Measurements from ENCODE around the gene PCBP3. TPM values are rescaled to one million over a fixed set of nuclear protein-coding genes. Genes with fewer than 3 reads are reported as not detected.

Gene PCBP3
- total RNA-seq, 1 donor from 2014 or later = 11.8 TPM

DNA sequence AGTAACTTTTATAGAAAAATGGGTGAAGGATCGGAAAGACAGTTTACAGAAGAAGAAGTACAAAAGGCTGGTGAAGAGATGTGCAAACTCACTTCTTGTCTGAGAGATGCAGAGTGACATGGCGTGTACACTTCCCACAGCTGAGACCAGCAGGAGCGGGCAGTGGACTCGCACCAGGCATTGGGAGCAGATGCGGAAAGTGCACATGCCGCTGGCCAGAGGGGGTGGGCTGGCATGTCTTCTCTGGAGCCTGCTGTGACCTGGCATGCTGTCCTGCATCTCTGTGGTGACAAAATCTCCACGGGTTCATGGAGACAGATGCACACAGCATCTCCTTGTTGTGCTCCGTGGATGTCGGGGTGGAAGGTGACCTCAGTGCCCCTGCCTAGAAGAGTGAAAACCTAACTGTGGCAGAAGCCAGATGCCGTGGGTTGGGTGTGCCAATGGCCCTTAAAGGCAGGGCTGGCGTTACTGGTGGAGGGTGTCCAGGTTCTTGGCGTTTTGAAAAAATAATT lies 209.4 kb downstream of the PCBP3 start:
- Mint-ChIP-seq H3K4me3 (ENCODE audit: unreplicated experiment) (no peak overlapping the region), H3K9me3 (ENCODE audit: low read depth) (no peaks in the 10 kb centered on the region), H3K4me1 (ENCODE audit: low read depth) (peaks cover 9% of the 10 kb centered on the region), H3K36me3 (ENCODE audit: low read depth) (peaks cover 3% of the 10 kb centered on the region), H3K27me3 (ENCODE audit: low read depth) (no peaks in the 10 kb centered on the region), H3K27ac (ENCODE audit: unreplicated experiment) (no peak overlapping the region)
- TF ChIP-seq CTCF (IDR thresholded peaks at IDR 0.05) = no peak
- DNase-seq (ENCODE audit: low spot score) = peak; percentile 40

DNA sequence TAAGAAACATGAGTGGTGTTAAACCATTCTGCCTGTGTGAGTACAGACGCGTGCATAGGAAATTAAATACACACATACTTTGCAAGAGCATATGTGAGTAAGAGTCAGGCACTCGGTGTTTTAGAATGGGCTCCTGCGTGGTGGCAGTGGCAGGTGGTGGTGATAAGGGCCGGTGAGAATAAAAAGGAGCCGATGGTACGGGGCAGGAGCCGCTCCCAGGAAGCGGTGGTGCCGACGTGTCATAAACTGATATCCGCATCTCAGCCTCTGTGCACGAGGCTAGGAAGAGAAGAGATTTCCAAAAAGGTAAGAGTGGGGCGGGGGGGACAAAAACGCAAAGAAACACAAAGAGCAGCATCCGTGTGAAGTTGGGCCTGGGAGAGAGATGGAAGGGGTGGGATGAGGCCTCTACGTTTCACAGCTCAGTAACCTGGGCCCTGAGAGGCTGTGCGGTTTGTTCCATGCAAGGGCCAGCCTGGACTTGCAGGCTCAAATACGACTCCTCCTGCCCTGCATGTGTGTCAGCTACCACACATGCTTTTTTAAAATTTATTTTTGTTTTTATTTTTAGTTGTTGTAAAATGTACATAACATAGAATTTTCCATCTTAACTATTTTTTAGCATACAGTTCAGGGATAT lies 210.3 kb downstream of the PCBP3 start:
- TF ChIP-seq CTCF (IDR thresholded peaks at IDR 0.05) = no peak
- no peaks in the 10 kb centered on the region for H3K9me3 Mint-ChIP-seq (ENCODE audit: low read depth)
- H3K4me1 Mint-ChIP-seq (ENCODE audit: low read depth) = peaks cover 11% of the 10 kb centered on the region
- no peak overlapping the region for H3K27ac Mint-ChIP-seq (ENCODE audit: unreplicated experiment)
- DNase-seq (ENCODE audit: low spot score) = peak; percentile 48
- H3K36me3 Mint-ChIP-seq (ENCODE audit: low read depth) = peaks cover 3% of the 10 kb centered on the region
- H3K4me3 Mint-ChIP-seq (ENCODE audit: unreplicated experiment) = no peak overlapping the region
- no peaks in the 10 kb centered on the region for H3K27me3 Mint-ChIP-seq (ENCODE audit: low read depth)

GRCh38 chr21:45854690-45855247 lies 211.2 kb downstream of the PCBP3 start:
- no peak for TF ChIP-seq CTCF (IDR thresholded peaks at IDR 0.05)
- Mint-ChIP-seq H3K27ac (ENCODE audit: unreplicated experiment) (no peak overlapping the region), H3K4me3 (ENCODE audit: unreplicated experiment) (no peak overlapping the region)

GRCh38 chr21:45855248-45855811 lies 211.8 kb downstream of the PCBP3 start:
- peaks cover 3% of the 10 kb centered on the region for H3K36me3 Mint-ChIP-seq (ENCODE audit: low read depth)
- no peak for TF ChIP-seq CTCF (IDR thresholded peaks at IDR 0.05)
- H3K27me3 Mint-ChIP-seq (ENCODE audit: low read depth) = no peaks in the 10 kb centered on the region
- no peaks in the 10 kb centered on the region for H3K9me3 Mint-ChIP-seq (ENCODE audit: low read depth)
- DNase-seq (ENCODE audit: low spot score) = peak; percentile 68
- no peak overlapping the region for H3K27ac Mint-ChIP-seq (ENCODE audit: unreplicated experiment)
- H3K4me3 Mint-ChIP-seq (ENCODE audit: unreplicated experiment) = no peak overlapping the region
- peaks cover 12% of the 10 kb centered on the region for H3K4me1 Mint-ChIP-seq (ENCODE audit: low read depth)

More at GRCh38 chr21:45854690-45855247, 211.2 kb downstream of the PCBP3 start:
- peaks cover 3% of the 10 kb centered on the region for H3K36me3 Mint-ChIP-seq (ENCODE audit: low read depth)
- H3K9me3 Mint-ChIP-seq (ENCODE audit: low read depth) = no peaks in the 10 kb centered on the region
- peak; percentile 46 for DNase-seq (ENCODE audit: low spot score)
- peaks cover 12% of the 10 kb centered on the region for H3K4me1 Mint-ChIP-seq (ENCODE audit: low read depth)
- no peaks in the 10 kb centered on the region for H3K27me3 Mint-ChIP-seq (ENCODE audit: low read depth)

GRCh38 chr21:45856442-45856841 lies 212.9 kb downstream of the PCBP3 start:
- DNase-seq (ENCODE audit: low spot score) = no peak
- Mint-ChIP-seq H3K27ac (ENCODE audit: unreplicated experiment) (no peak overlapping the region), H3K36me3 (ENCODE audit: low read depth) (peaks cover 3% of the 10 kb centered on the region)

More at GRCh38 chr21:45856442-45856841, 212.9 kb downstream of the PCBP3 start:
- no peaks in the 10 kb centered on the region for H3K27me3 Mint-ChIP-seq (ENCODE audit: low read depth)
- no peaks in the 10 kb centered on the region for H3K9me3 Mint-ChIP-seq (ENCODE audit: low read depth)
- TF ChIP-seq CTCF (IDR thresholded peaks at IDR 0.05) = no peak
- H3K4me1 Mint-ChIP-seq (ENCODE audit: low read depth) = peaks cover 12% of the 10 kb centered on the region
- H3K4me3 Mint-ChIP-seq (ENCODE audit: unreplicated experiment) = no peak overlapping the region

Measured in chondrocyte (in vitro differentiated cells).